ENCODE results near the gene SELE.
"Not testable (repeated sequence)": the region's sequence is repeated elsewhere in the genome, so short reads cannot be mapped to it uniquely, and the experiment has no call there.

Gene SELE

DNA sequence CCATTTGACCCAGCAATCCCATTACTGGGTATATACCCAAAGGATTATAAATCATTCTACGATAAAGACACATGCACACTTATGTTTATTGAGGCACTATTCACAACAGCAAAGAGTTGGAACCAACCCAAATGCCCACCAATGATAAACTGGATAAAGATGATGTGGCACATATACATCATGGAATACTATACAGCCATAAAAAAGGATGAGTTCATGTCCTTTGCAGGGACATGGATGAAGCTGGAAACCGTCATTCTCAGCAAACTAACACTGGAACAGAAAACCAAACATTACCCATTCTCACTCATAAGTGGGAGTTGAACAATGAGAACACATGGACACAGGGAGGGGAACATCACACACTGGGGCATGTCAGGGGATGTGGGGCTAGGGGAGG, 18.8 kb downstream of the SELE start:
- DNase-seq = not testable (repeated sequence)

GRCh38 chr1:169713090-169713489, 20.8 kb downstream of the SELE start:
- DNase-seq = not testable (repeated sequence)

DNA sequence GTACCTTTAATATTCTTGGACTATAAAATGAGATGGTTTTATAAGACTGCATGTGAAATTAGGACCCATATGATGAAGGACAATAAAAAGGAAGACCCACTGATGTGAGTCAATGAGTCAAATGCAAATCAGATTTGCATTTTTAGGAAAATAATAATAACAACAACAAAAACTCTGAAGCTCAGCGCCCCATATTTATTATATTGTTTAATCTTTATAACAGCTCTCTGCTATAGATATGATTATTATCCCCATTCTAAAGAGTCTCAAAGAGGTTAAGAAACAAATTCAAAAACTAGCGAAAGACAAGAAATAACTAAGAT, 21.6 kb downstream of the SELE start:
- DNase-seq = no peak

DNA sequence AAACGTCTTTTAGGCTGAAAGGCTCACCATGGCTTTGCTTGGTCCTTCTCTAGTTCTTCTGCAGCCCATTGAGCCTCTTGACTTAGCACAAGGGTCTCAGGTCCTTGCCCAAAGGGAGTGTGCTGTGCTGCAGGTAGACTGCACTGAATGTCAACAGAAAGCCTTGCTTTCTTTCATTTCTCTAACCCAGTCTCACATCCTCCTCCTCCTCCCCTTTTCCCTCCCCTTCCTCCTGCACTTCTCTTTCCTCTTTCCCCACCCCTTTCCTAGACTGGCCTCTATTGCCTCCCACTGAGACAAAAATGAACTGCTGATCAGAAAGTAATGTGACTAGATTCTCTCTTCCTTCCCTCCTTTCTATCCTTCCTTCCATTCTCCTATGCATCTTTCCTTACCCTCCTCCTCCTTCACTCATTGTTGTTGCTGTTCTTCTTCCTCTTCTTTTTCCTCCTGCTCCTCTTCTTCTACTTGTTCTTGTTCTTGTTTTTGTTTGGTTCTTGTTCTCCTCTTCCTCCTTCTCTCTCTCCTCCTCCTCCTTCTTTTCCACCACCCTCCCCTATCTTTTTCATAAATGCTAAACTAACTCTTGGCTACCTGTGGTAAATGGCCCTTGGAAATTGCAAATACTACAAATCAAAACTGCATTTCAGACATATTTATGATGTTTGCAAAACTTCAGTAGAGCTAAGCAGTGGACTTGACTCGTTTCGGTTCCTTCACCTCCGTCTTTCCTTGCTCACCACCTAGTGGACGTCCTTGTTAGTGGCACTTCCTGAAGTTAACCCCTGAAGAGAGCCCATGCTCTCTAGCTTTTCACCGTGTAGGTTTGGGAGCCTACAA, 22.2 kb downstream of the SELE start, which contains the start of gene SELL:
Gene SELL, minus strand, starts transcription at position 152 of the 840 bp plus-strand sequence. Its CDS starts 122 bp downstream, at position 30.
- peak; percentile 62 for DNase-seq

DNA sequence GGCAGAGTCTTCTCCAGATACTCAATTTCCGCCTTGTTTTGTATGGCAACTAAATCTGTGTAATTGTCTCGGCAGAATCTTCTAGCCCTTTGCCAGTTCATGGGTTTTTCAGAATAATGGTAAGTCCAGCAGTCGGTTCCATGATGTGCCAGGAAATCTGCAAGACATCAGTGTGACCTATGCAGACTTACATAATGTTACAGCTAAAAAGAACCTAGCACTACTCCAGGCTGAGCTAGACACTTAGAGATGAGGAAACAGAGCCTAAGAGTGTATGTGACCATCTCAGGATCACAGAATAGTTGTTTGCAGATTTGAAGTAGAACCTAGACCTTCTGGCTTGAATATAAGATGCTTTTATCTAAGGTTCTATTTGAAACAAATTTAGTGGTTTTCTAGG, 25.2 kb downstream of the SELE start:
- no peak for DNase-seq

- DNase-seq = no peak
These were observed 25.8 kb downstream of the SELE start for GRCh38 chr1:169707912-169708604.

- DNase-seq = no peak
These were observed 29.1 kb downstream of the SELE start for GRCh38 chr1:169704797-169705196.

DNA sequence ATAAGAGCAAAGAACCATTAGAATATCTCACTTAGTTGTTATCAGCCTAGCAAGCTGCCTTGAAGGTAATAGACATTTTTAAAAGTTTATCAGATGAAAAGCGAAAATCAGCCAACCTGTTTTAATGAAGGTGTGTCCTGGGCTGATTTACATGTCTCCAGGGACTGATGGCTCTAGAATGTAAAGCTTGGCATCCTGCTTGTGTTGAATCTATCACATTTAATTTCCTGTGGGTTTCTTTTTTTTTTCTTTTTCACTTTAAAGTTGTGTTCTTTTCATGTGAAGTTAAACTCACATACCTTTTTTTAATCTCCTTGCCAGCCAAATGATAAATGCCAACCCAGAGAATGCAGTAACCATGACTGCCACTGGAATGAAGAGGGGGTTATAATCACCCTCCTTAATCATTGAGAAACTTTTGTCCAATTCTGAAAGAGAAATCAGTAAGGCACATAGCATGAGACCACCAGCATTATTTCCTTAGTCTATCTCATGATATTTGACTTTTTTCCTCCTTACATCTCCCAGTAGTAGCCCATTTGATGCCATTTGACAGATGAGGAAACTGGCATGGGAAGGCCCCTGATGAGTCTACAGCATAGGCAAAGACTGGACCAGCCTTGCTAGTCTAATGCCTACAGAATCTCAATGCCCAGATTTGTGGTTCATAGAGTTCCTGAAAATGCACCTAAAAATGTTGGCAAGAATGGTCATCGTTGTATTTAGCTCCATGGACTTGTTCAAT, 32.4 kb downstream of the SELE start:
- no peak for DNase-seq

DNA sequence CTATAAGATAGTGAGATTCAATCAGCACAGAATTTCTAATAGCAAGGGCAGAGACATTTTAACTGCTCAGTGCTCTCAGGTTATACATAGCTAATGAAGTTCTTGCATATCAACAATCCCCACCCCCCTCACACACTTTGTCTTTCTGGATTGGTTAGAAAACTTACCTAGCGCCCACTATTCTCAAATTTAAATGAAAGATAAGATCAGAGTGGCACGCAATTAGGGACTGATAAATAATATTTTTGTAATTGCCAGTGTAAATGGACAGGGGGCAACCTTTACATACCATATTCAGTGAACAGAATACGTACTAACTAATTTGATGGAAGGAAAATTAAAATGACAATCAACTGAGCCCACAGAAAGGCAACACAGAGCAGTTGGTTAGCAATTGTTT, 34.2 kb downstream of the SELE start:
- DNase-seq = no peak

GRCh38 chr1:169698976-169699375, 34.9 kb downstream of the SELE start:
- DNase-seq = no peak

DNA sequence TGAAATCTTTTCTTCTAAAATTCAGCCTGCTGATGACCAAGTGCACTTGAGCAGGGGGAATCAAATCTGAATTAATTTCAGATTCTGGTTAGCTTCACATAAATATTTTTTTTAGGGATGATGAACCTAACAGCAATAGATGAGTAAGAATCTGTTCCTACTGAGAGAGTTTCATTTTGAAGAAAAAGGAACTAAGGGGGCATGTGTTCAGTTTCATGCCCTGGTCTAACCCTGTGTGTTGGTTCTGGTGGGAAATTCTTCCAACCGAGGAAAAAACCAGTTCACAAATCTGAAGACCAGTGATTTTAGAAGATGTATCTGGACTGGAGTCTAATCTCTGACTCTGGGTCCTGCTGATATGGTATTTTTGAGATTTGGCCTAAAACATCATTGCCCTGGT, 36.1 kb downstream of the SELE start:
- no peak for DNase-seq

GRCh38 chr1:169696273-169697100, 37.4 kb downstream of the SELE start:
- no peak for DNase-seq

DNA sequence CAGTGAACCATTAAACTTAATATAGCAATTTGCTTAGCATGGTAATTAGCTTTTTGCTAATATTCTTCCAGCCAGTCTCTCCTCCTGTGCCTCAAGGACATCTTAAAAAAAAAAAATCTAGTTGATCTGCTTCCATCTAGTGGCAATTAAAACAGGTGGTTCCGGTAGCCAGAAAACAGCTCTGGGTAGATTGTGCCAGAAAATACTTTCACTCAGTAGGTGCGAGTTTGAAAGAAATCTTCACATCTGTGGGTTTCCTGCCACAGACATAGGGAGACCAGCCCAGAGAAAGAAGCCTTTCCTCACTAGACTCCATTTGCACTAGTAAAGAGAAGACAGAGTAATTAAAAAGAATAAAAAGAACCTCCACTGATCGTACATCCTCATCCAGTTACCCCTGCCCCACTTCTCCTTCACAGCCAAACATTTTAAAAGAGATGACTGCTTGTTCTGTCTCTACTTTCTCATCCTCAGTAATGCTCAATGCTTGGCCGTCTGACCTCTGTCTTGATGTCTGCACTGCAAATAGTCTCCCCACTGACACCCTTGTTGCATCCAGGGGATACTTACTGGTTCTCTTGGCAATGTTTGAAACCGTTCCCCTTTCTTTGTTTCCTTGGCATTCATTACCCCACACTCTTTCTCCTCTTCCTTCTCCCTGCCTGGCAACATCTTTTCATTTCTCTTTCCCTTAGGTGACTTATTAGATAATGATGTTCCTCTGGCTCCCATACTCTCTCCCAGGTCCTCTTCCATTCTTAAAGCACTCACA, 39.4 kb downstream of the SELE start:
- no peak for DNase-seq

- DNase-seq = no peak
These were observed 41.0 kb downstream of the SELE start for GRCh38 chr1:169692756-169693460.

DNA sequence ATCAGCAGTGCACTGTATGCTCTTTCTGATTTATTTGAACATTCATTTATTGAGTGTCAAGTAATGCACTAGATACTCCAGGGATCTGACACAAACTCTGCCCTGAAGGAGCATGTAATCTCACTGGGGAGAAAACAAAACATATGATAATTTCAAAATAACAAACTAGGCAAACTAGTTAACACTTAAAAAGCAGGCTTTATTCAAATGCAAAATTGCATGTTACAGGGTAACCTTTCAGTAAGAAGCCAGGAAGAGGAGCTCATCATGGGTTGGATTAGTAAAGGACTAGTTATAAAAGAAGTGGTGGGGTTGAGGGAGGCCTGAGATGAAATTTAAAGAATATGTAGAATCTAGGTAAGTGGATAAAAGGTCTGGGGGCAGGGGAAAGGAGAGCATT, 43.4 kb downstream of the SELE start:
- DNase-seq = no peak

- no peak for DNase-seq
These were observed 44.5 kb downstream of the SELE start for GRCh38 chr1:169689395-169689794.

DNA sequence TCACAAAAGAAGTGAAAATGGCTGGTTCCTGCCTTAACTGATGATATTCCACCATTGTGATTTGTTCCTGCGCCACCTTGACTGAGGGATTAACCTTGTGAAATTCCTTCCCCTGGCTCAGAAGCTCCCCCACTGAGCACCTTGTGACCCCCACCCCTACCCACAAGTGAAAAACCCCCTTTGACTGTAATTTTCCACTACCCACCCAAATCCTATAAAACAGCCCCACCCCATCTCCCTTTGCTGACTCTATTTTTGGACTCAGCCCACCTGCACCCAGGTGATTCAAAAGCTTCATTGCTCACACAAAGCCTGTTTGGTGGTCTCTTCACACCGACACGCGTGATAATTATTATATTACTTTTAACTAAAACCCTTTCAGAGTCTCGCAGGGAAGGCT, 45.5 kb downstream of the SELE start:
- not testable (repeated sequence) for DNase-seq

DNA sequence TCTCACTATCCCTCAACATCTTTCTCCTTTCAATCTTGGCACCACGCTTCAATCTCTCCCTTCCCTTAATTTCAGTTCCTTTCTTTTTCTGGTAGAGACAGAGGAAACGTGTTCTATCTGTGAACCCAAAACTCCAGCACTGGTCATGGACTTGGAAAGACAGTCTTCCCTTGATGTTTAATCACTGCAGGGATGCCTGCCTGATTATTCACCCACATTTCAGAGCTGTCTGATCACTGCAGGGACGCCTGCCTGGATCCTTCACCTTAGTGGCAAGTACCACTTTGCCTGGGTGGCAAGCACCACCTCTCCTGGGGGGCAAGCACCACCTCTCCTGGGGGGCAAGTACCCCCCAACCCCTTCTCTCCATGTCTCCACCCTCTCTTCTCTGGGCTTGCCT, 50.2 kb downstream of the SELE start:
- DNase-seq = no peak

- DNase-seq = not testable (repeated sequence)
These were observed 50.7 kb downstream of the SELE start for GRCh38 chr1:169683168-169683567.

DNA sequence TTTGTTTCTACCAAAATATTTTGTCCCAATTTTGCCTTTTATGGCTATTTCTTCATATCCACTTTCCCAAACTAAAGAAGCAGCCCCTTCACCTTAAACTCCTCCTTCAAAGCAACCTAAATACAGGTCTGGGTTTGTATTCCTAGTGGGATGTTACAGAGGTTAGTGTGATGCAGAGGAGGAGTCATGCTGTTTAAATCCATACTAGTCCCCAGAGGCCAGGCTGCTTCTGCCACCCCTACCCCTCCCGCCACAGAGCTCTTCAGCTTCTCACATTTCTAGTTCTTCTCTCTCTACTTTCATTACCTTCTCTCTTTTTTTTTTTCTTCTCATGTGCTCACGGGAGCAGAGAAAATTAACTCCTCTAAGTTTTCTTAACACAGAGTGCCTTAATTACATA, 51.8 kb downstream of the SELE start:
- no peak for DNase-seq

- DNase-seq = no peak
These were observed 52.7 kb downstream of the SELE start for GRCh38 chr1:169681140-169681539.
